H9 (cell line): ENCODE data around the gene UGT1A6. TPM values are rescaled to one million over a fixed set of nuclear protein-coding genes. Genes with fewer than 3 reads are reported as not detected.

Experiments
- DNase-seq: peaks from one replicate; pipeline ENCODE4 v3.0.0-alpha.2; 2017
- H2AFZ ChIP-seq: one replicate; pipeline ENCODE4 v1.6.1; 2013; ENCODE audit warnings: mild to moderate bottlenecking, low read length, control low read depth, moderate library complexity
- H2AK5ac ChIP-seq: 2 replicates; pipeline ENCODE4 v1.6.1; 2013; ENCODE audit warnings: low read length, control low read depth, mixed read lengths; ENCODE audit not compliant: insufficient read length
- H2BK120ac ChIP-seq: one replicate; pipeline ENCODE4 v1.6.1; 2013; ENCODE audit warnings: low read depth, mild to moderate bottlenecking, low read length, control low read depth, inconsistent platforms; ENCODE audit not compliant: poor library complexity, severe bottlenecking
- H2BK12ac ChIP-seq: 2 replicates; pipeline ENCODE4 v1.6.1; 2013; ENCODE audit warnings: low read length, control low read depth, mixed read lengths, low read depth; ENCODE audit not compliant: insufficient read length
- H2BK15ac ChIP-seq: 2 replicates; pipeline ENCODE4 v1.6.1; 2013; ENCODE audit warnings: low read depth, low read length, control low read depth
- H2BK20ac ChIP-seq: one replicate; pipeline ENCODE4 v1.6.1; 2013; ENCODE audit warnings: low read depth, mild to moderate bottlenecking, low read length, control low read depth, inconsistent platforms; ENCODE audit not compliant: poor library complexity, severe bottlenecking
- H2BK5ac ChIP-seq: 2 replicates; pipeline ENCODE4 v1.6.1; 2013; ENCODE audit warnings: low read length, control low read depth, mixed read lengths; ENCODE audit not compliant: insufficient read length
- H3K14ac ChIP-seq: 2 replicates; pipeline ENCODE4 v1.6.1; 2013; ENCODE audit warnings: low read length, control low read depth; ENCODE audit not compliant: insufficient read depth
- H3K18ac ChIP-seq: 2 replicates; pipeline ENCODE4 v1.6.1; 2013; ENCODE audit warnings: low read depth, mild to moderate bottlenecking, mixed read lengths, low read length, control low read depth; ENCODE audit not compliant: insufficient read length
- H3K23ac ChIP-seq: 2 replicates; pipeline ENCODE4 v1.6.1; 2013; ENCODE audit warnings: low read length, control low read depth, mixed read lengths, low read depth; ENCODE audit not compliant: insufficient read length
- H3K23me2 ChIP-seq: 2 replicates; pipeline ENCODE4 v1.6.1; 2013; ENCODE audit warnings: low read depth, mild to moderate bottlenecking, mixed read lengths, low read length, control low read depth; ENCODE audit not compliant: insufficient read length, poor library complexity, severe bottlenecking
- H3K27ac ChIP-seq: 2 replicates; pipeline ENCODE4 v1.5.1; 2013; ENCODE audit warnings: low read length, control low read depth, mixed read lengths, low read depth; ENCODE audit not compliant: insufficient read length
- H3K27me3 ChIP-seq: 2 replicates; pipeline ENCODE4 v1.6.1; 2013; ENCODE audit warnings: low read length, control low read depth, inconsistent platforms; ENCODE audit not compliant: insufficient read depth
- H3K4ac ChIP-seq: 2 replicates; pipeline ENCODE4 v1.6.1; 2013; ENCODE audit warnings: low read depth, mild to moderate bottlenecking, control low read depth, inconsistent platforms, low read length, moderate library complexity
- H3K4me1 ChIP-seq: 2 replicates; pipeline ENCODE4 v1.6.1; 2013; ENCODE audit warnings: low read length, control low read depth, inconsistent platforms; ENCODE audit not compliant: insufficient read depth
- H3K4me2 ChIP-seq: 2 replicates; pipeline ENCODE4 v1.6.1; 2013; ENCODE audit warnings: low read length, control low read depth, mixed read lengths; ENCODE audit not compliant: insufficient read length, insufficient read depth
- H3K56ac ChIP-seq: 2 replicates; pipeline ENCODE4 v1.6.1; 2013; ENCODE audit warnings: low read depth, mild to moderate bottlenecking, mixed read lengths, low read length, control low read depth; ENCODE audit not compliant: insufficient read length
- H3K79me1 ChIP-seq: 2 replicates; pipeline ENCODE4 v1.6.1; 2013; ENCODE audit warnings: low read depth, mild to moderate bottlenecking, moderate library complexity, low read length, control low read depth, inconsistent platforms; ENCODE audit not compliant: insufficient read depth, poor library complexity, severe bottlenecking
- H3K79me2 ChIP-seq: 2 replicates; pipeline ENCODE4 v1.6.1; 2013; ENCODE audit warnings: low read length, control low read depth, inconsistent platforms; ENCODE audit not compliant: insufficient read depth
- H3K9ac ChIP-seq: 2 replicates; pipeline ENCODE4 v1.6.1; 2013; ENCODE audit warnings: low read length, control low read depth, mixed read lengths; ENCODE audit not compliant: insufficient read length; ENCODE audit errors: extremely low read depth
- H3K9me3 ChIP-seq: one replicate; pipeline ENCODE4 v1.6.1; 2013; ENCODE audit warnings: low read depth, low read length, inconsistent platforms; ENCODE audit not compliant: control insufficient read depth
- H3T11ph ChIP-seq: one replicate; pipeline ENCODE4 v1.6.1; 2013; ENCODE audit warnings: mild to moderate bottlenecking, low read length, control low read depth, inconsistent platforms
- H4K20me1 ChIP-seq: one replicate; pipeline ENCODE4 v1.6.1; 2013; ENCODE audit not compliant: control insufficient read depth, insufficient read length, insufficient read depth
- H4K5ac ChIP-seq: 2 replicates; pipeline ENCODE4 v1.6.1; 2013; ENCODE audit warnings: low read depth, mild to moderate bottlenecking, mixed read lengths, low read length, control low read depth; ENCODE audit not compliant: insufficient read length
- H4K8ac ChIP-seq: replicated peaks from 2 replicates; pipeline ENCODE4 v1.6.1; 2013; ENCODE audit warnings: low read length, control low read depth, mixed read lengths, low read depth; ENCODE audit not compliant: insufficient read length
- H4K91ac ChIP-seq: 2 replicates; pipeline ENCODE4 v1.6.1; 2013; ENCODE audit warnings: low read depth, mild to moderate bottlenecking, moderate library complexity, mixed read lengths, low read length, control low read depth; ENCODE audit not compliant: insufficient read length
- H3K27ac Mint-ChIP-seq, 3 experiments: 2 replicates in 2 of 3; 3 replicates in 1 of 3; pipeline ENCODE4 v1.8.0; 2020 to 2021; ENCODE audit warnings: mixed read lengths in 3 of 3, mild to moderate bottlenecking in 1 of 3, moderate library complexity in 1 of 3
- H3K27me3 Mint-ChIP-seq: 2 replicates; pipeline ENCODE4 v1.8.0; 2021; ENCODE audit warnings: low read depth, mild to moderate bottlenecking, moderate library complexity, mixed read lengths
- H3K36me3 Mint-ChIP-seq, 3 experiments: 2 replicates in 2 of 3; 3 replicates in 1 of 3; pipeline ENCODE4 v1.8.0; 2020 to 2021; ENCODE audit warnings: low read depth in 3 of 3, mixed read lengths in 3 of 3; ENCODE audit not compliant: insufficient read depth in 1 of 3
- H3K4me1 Mint-ChIP-seq, 2 experiments: 2 replicates each; pipeline ENCODE4 v1.8.0; 2020; ENCODE audit warnings: mixed read lengths in 2 of 2
- H3K4me3 Mint-ChIP-seq, 2 experiments: 2 replicates in 1 of 2; 3 replicates in 1 of 2; pipeline ENCODE4 v1.8.0; 2020 to 2021; ENCODE audit warnings: mild to moderate bottlenecking in 2 of 2, mixed read lengths in 2 of 2, moderate library complexity in 1 of 2
- H3K9me3 Mint-ChIP-seq, 2 experiments: 2 replicates in 1 of 2; 3 replicates in 1 of 2; pipeline ENCODE4 v1.8.0; 2020; ENCODE audit warnings: mild to moderate bottlenecking in 2 of 2, mixed read lengths in 2 of 2, moderate library complexity in 1 of 2
- WGBS: extraction: QIAGEN DNeasy Blood & Tissue Kit; methylation state at CpG from one replicate; pipeline ENCODE4 v1.1.7; 2013; ENCODE audit warnings: missing lambda C conversion rate, low lambda C conversion rate, mixed read lengths; ENCODE audit not compliant: insufficient read length; ENCODE audit errors: extremely low coverage; 5-methylcytosine and 5-hydroxymethylcytosine counted together
- total RNA-seq: library from RNA; stranded (reverse); gene quantifications from 2 replicates; pipeline ENCODE4 v1.2.1, GENCODE V29; 2021
- TF ChIP-seq, protein P1 (sequence below): fragments of 200-600 bp; sonication (generic); conservative IDR thresholded peaks from 3 replicates; pipeline ENCODE4 v1.8.0; 2021; ENCODE audit warnings: antibody characterized with exemption, mild to moderate bottlenecking

UGT1A6 gene
- total RNA-seq, 1 experiment from 2014 or later: not detected

DNA sequence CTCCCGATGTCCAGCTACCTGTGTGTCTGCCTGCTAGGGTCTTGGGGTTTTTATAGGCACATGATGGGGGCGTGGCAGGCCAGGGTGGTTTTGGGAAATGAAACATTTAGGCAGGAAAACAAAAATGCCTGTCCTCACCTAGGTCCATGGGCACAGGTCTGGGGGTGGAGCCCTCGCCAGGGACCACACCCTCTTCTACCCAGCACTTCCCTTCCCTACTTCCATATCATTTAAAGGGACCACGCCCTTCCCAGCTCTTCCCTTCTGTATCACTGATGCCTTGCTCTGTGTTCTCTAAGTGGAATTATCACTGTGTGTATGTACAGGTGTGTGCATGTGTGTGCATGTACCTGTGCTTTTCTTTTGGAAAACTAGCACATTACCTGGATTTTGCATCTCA, 73.7 kb downstream of the UGT1A6 start:
- Histone ChIP-seq H4K20me1 (no peaks in the 10 kb centered on the region), H2BK20ac (no peak overlapping the region), H3K23me2 (no peaks in the 10 kb centered on the region), H2BK120ac (no peak overlapping the region), H3K79me1 (no peaks in the 10 kb centered on the region), H2AK5ac (no peak overlapping the region), H3K4ac (no peak overlapping the region), H2BK15ac (no peak overlapping the region), H3K27ac (no peak overlapping the region), H4K8ac (no peak overlapping the region), H3T11ph (no peak overlapping the region), H2BK5ac (no peak overlapping the region), H4K5ac (no peak overlapping the region), H3K79me2 (no peaks in the 10 kb centered on the region), H3K4me2 (no peak overlapping the region), H3K18ac (no peak overlapping the region), H3K9me3 (no peaks in the 10 kb centered on the region), H3K9ac (no peak overlapping the region), H4K91ac (no peak overlapping the region), H3K4me1 (peaks cover 2% of the 10 kb centered on the region; the same call in 1 of the 2 replicates), H3K56ac (no peak overlapping the region), H2AFZ (no peak overlapping the region), H3K14ac (no peak overlapping the region), H3K23ac (no peak overlapping the region), H3K27me3 (no peaks in the 10 kb centered on the region), H2BK12ac (no peak overlapping the region)
- Mint-ChIP-seq H3K9me3 (0 out of 5 replicates have a peak, but pooled peaks cover 0 to 3% of the 10 kb centered on the region in 2 experiments), H3K27ac (no peak overlapping the region), H3K4me1 (peaks cover 5 to 6% of the 10 kb centered on the region in 2 experiments; a peak in 3 of 4 replicates), H3K36me3 (no peaks in the 10 kb centered on the region; a peak in 1 of 7 replicates), H3K4me3 (no peak overlapping the region), H3K27me3 (peaks cover 8% of the 10 kb centered on the region)
- no peak for DNase-seq
- WGBS: no CpG with 5 or more reads among the region's 4 CpGs
- TF ChIP-seq, protein P1, sequence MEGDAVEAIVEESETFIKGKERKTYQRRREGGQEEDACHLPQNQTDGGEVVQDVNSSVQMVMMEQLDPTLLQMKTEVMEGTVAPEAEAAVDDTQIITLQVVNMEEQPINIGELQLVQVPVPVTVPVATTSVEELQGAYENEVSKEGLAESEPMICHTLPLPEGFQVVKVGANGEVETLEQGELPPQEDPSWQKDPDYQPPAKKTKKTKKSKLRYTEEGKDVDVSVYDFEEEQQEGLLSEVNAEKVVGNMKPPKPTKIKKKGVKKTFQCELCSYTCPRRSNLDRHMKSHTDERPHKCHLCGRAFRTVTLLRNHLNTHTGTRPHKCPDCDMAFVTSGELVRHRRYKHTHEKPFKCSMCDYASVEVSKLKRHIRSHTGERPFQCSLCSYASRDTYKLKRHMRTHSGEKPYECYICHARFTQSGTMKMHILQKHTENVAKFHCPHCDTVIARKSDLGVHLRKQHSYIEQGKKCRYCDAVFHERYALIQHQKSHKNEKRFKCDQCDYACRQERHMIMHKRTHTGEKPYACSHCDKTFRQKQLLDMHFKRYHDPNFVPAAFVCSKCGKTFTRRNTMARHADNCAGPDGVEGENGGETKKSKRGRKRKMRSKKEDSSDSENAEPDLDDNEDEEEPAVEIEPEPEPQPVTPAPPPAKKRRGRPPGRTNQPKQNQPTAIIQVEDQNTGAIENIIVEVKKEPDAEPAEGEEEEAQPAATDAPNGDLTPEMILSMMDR: no peak
